NCI-H2227 (cell line): Measurements from ENCODE around the gene LRRC71.

Experiments used
- DNase-seq: peaks from one replicate; lab custom pipeline; 2025; ENCODE audit not compliant: unreplicated experiment; lab: John Stamatoyannopoulos, UW

The LRRC71 gene

DNA sequence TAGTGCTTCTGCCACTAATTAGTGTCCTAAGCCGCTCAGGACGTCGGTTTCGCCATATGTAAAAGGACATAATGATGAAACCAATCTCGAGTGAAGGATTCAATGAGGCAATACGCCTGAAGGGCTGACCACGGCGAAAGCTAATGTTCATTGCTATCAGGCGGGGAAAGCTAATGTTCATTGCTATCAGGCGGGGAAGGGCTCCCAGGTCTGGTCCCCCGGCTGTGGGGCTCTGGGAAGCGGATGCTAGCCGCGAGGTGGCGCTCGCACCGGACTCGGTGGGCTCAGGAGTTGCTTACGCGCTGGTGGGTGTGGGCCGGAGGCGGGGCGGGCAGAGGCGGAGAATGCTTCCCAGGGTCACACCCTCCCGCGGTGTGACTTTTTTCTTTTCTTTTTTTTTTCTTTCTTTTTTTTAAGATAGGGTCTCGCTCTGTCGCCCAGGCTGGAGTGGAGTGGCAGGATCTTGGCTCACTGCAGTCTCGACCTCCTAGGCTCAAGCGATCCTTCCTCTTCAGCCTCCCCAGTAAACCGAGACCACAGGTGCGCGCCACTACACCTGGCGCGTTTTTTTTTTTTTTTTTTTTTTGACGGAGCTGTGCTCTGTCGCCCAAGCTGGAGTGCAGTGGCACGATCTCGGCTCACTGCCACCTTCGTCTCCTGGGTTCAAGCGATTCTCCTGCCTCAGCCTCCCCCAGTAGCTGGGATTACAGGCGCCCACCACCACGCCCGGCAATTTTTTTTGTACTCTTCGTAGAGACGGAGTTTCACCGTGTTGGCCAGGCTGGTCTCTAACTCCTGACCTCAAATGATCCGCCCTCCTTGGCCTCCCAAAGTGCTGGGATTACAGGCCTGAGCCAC lies 28.0 kb upstream of the LRRC71 start:
- DNase-seq: peak; percentile 94

DNA sequence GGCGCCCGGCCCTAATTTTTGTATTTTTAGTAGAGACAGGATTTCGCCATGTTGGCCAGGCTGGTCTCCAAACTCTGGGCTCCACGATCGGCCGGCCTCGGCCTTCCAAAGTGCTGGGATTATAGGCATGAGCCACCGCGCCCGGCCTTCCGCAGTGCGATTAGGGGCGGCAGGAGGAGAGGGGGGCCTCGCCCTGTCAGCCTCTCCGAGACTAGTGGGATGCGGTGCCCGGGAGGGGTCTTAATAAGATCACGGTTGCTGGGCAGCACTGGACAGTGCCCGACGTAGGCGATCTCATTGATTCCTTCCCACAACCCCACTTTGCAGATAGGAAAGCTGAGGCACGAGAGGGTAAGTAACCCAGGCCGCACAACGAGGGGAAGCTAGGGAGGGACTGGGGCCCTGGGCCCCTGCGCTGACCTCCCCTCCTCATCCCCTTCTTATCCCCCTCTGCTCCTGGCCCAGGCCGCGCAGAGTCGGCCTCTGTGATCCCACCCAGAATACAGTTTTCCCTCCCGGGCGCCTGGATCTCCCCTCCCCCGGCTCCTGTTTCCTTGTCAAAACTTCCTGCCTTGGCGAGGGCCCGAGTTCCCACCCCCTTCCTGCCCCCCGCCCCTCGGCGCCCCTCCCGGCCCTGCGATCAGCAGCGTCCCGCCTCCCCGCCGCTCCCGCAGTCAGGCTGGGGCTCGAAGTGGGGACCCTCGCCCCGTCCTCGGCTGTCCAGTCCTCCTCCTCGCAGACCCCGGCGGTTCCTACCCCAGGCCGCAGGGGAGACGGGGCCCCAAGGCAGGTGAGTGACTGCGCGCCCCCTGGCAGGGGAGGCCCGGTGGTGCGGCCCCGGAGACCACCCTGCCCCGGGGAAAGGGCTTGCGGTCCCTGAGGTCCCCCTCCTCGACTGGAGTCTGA lies 27.1 kb upstream of the LRRC71 start, which contains the start of gene PEAR1:
TSS of gene PEAR1 (plus strand) at position 671 of the 906 bp plus-strand sequence. CDS start 10,209 bp downstream, outside the sequence.
- DNase-seq: no peak

DNA sequence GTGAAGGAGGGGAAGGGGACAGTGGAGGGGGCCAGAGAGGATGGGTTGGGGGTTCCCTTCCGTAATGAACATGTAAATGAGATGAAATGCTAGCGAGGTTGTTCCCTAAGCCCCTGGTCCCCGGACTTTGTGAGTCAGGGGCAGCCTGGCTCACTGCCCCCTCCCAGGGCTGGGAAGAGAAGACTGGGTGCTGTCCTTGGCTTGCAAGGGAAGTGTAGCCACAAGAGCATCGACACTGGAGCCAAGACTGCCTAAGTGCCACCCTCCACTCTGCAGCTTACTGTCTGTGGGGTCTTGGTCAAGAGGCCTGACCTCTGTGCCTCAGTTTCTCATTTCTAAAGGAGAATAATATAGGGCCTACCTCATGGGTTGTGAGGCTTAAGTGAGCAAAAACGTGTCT lies 26.4 kb upstream of the LRRC71 start:
- no peak for DNase-seq

DNA sequence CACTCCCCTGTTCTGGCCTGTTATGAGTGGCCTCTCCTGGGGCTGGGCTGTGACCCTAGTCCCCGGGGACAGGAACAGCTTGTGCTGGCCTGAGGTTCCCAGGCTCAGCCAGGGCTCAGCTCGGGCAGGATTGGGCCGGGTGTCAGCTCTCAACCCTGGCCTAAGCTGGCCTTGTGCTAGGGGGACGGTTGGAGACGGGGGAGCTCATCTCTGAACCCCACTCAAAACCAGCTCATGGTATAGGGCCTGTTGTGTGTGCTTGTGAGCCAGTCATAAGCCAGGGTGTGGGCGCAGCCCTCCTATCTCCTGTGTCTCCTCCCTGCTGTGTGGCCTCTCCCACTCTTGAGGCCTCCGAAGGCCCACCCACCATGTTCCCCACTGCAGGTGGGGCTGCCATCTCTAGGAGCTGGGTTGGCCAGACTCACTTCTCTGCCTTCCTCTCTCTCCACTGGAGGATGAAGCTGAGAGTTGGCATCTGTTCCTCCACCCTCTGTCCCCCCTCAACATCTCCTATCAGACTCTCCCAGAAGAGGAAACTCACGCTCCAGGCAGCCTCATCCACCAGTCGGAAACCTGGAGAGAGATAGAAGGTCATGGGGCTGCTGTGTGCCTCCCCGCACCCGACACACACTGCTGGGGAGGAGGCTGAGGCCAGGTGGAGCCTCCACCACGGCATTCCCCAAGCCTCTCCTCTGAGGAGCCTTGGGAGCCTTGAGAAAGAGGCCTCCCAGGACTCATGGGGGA lies 25.5 kb upstream of the LRRC71 start:
- DNase-seq: no peak

DNA sequence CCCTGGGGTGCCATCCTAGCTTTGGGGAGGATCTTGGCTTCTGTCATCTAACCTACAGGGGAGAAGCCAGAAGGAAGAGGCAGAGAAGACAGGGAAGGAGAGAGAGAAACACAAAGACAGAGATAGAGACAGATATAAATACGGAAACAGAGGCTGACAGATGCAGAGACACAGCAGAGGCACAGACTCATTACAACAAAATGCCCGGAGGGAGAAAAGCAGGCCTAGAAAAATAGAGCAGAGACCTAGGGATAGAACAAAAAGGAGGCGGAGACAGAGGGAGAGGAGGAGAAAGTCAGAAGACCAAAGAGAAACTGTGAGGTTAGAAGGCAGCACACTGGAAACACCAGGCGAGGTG lies 25.0 kb upstream of the LRRC71 start:
- no peak for DNase-seq

DNA sequence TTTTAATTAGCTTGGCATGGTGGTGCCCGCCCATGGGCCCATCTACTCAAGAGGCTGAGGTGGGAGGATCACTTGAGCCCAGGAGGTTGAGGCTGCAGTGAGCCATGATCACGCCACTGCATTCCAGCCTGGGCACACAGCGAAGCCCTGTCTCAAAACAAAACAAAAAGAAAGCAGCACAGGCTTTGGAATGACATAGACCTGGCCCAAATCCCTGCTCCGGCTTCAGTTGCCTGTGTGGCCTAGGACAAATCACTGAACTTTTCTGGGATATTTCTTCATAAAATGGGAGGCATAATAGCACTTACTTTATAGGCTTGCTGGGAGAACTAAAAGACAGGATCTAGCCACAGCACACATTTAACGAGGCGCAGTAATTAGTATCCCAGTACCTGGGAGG lies 24.5 kb upstream of the LRRC71 start:
- no peak for DNase-seq

DNA sequence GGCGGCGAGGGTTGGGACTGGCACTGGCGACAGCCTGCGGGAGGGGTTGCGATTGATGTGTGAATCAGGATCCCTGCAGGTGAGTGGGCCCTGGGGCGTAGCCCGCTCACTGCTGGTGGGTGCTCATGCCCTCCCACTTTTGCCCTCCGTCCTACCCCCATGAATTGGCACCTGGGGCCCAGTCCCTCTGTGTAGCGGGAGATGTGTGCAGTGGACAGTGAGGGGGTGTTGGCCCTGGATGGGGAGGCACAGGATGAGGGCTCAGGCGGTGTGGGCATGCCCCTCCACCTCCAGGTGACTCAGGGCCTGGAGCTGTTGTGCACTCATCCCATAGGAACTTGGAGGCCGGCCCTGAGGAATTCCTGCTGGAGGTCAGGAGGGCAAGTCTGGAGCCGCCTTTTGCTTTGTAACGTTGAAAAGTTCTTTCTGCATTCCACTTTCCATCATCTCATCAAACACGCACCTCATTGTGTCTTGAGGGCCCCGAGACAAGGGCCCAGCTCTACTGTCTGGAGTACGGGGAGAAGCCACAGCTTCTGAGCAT lies 23.9 kb upstream of the LRRC71 start:
- no peak for DNase-seq

DNA sequence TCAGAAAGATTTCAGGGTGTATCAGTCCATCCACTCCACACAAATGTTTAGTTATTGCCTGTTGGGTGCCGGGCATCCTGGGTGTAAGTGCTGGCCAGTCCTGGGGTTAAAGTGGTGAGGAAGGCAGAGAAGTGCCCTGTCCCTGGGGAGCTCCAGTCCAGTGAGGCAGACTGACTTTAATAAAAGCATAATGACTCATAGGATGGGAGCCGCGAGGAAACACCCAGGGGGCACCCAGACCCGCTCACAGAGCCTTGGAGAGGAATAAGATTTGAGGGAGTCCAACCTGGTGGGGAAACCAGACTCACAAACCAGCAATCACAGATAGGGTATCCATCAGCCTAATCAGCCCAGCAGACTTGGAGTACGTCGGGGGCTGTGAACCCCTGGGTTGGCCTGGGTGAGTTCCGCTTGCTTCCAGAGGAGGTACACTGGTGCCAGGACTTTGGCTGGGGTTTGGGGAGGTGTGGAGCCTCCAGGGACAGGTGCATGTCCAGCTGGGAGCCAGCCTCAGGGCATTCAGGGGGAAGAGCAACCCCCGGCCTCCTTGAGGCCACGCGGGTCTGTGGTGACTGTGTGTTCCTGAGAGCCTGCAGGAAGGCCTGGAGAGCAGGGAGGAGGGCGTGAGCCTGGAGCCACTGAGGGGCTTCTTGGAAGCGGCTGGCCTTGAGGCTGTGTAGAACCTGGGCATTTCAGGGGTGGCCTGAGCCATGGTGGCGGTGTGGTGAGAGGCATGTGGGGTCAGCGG lies 23.2 kb upstream of the LRRC71 start:
- DNase-seq: no peak

DNA sequence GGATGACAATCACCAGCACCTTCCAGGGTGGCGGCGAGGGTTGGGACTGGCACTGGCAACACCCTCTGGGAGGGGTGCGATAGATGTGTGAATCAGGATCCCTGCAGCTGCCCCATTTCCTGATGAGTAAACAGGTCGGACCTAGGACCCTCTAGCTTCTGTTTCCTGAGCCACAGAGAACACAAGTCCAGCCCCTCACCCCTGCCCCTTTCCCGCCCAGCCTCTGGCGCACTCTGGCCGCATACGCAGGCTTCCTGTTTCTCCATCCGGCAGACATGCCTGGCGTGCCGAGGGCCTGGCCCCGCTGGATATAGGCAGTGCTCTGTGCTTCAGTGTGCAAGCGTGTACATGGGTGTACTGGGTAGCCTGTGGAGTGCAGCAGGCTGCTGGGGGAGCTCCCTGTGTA lies 22.3 kb upstream of the LRRC71 start:
- no peak for DNase-seq

DNA sequence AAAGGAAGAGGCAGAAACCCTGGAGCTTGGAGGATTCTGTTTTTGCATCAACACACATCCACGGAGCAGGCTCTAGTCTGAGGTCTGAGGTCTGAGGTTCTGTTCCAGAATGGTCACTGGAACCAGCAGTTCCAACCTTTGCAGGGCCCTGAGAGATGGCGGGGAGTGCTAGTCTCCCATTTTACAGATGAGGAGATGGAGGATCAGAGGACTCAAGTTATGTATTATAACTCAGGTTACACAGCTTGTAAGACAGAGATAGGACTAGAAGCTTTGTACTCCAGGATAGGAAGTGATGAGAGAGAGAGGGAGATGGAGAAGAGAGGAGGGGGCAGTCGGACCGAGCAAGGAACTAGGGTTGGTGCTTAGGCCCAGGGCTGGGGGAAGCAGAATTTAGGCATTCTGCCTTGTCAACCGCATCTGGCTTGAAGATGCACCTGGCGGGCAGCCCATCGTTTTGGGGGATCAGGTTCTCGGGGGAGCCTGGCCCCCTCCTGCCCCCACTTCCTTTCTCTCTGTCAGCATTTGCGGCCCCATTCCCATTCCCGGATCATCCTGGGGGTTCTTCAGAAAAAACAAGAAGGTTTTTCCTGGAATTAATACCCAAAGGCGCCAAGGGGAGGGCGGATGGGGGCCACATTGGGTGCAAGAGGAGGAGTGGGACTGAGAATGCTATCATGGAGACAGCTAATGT lies 21.3 kb upstream of the LRRC71 start:
- no peak for DNase-seq

DNA sequence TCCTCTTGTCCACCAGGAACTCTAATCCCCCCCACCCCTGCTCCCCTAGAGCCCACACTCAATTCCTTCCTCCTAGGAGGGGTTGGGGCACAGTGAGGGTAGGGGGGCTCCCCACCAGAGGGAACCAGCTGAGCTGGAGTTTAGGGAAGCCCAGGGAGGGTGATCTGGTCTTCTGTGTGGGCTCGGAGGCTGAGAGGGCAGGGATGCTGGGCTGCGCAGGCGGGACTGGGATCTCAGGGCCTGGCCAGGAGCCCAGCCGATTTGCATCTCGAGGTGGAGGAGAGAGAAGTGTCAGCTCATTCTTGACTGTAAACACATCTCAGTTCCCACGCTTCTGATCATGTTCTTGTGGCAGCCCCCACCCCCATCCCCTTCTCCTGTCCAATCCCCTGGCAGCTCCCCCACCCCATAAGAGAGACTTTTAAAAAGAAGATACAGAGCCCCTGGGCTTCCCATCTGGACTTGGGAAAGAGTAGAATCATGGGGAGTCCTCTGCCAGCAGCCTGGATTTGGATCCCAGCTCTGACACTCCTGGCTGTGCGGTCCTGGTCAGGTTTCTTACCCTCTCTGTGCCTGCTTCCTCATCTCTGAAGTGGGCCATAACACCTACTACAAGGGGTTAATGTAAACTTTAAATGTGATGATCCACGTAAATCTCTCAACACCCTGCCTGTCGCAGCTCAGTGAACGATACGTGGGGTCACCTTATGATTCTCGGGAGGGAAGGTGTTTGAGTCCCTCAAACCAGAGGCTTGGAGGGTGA lies 20.3 kb upstream of the LRRC71 start:
- no peak for DNase-seq

DNA sequence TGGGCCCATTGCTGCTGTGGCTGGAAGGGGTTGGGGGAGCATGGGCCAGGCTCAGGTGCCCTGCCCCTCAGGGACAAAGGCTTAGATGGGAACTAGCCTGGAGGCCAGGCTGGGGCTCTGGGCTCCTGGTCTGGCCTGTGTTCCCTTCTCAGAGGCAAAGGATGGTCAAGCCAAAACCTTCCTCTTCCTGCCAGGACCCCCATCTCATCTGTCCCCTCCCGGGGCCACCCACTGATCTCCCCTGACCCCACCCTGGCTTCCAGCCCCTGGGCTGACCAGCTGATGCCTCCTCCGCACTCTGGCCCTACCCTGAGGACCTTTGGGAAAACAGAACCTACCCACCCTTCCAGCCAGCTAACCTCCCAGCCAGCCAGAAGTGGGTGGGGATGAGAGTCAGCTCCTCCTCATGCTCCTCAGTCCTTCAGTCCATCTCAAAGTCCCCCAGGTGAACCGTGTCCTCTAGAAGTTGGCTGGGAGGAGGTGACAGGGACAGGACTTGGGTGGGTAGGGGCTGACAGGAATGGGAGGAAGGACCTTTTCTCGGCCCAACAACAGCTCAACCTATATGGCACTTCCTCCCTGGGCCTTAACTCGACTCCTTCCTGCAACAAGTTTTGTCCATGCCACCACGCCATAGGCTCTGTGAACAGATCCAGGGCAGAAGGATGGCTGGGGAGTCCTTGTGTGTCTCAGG lies 19.4 kb upstream of the LRRC71 start:
- no peak for DNase-seq

DNA sequence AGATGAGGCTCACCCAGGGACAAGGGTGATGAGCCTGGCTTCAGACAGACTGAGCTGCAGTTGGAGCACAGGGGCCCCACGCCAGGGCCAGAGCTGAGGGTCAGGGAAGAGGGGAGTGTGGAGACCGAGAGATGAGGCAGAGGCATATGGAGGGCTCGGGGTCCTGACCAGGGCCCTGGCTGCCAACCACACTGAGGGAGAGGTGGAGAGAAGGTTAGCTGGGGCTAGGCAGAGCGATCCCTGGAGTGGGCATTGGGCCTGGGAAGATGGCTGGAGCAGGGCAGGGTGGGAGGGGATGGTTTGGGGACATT lies 18.9 kb upstream of the LRRC71 start:
- DNase-seq: no peak

DNA sequence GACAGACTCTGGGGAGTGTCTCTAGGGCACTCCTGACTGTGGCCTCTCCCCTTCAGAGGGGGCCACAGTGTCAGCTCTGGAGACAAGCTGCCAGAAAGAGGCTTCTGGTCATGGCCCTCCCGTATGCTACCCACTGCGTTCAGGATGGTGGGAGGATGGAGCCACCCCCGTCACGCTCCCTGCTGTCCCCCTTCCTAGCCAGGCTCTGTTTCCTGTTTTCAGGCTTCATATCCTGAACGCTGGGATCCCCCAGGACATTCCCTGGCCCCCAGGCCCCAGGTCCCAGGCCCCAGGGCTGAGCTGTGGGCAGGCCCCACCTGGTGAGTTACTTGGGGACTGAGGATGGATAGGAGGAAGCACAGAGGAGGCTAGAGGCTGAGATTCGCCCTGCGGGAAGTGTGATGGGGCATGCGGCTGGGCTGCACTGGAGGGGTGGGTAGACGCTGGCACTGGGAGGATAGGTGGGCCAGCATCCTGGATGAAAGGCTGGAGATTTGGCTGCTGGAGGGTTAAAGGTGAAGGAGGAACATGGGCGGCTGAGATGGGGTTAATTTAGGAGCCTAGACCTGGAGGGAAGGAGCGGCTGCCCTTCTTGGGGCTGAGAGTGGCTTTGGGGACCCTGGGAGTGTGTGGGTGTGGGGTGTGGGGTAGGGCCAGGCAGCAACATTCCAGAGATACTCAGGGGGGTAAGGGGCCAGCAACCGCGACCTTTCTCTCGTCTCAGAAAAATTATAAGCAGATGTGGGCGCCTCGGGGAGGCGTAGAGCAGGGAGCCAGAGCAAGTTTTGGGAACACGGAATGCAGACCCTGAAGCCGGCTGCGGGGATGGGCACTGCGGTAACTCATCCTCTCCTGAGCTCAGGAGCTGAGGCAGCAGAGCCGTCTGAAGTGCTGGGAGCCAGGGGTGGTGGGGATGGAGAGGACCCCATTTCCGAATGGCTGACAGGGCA lies 18.2 kb upstream of the LRRC71 start:
- no peak for DNase-seq

DNA sequence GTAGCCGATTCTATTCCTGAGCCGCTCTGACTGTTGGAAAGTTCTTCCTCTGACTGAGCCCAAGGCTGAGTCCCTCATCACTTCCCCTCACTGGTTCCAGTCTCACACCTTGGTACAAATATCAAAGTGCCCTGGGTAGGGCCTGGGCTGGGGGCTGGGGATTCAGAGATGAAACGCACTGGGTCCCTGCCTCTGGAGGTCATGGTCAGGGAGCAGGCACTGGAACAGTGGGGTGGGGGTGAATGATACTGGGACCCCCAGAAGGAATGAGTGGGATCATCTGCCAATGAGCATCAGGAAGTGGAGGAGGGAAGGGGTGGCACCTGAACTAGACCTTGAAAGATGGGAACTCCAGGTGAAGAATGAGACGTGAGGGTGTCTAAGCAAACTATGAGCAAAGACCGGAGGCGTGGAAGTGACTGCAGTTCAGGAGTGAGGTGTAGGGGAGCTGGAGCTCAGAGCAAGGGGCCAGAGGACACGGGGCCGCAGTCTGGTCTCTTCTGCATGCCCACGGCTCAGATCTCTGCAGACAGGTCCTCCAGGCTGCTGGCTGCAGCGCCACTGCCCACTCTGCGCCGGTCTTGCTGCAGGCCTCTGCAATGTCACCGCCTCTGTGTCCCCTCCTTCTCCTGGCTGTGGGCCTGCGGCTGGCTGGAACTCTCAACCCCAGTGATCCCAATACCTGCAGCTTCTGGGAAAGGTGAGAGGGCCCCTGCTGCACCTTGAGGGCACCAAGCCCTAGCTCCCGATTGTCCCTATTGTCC lies 16.9 kb upstream of the LRRC71 start:
- no peak for DNase-seq

DNA sequence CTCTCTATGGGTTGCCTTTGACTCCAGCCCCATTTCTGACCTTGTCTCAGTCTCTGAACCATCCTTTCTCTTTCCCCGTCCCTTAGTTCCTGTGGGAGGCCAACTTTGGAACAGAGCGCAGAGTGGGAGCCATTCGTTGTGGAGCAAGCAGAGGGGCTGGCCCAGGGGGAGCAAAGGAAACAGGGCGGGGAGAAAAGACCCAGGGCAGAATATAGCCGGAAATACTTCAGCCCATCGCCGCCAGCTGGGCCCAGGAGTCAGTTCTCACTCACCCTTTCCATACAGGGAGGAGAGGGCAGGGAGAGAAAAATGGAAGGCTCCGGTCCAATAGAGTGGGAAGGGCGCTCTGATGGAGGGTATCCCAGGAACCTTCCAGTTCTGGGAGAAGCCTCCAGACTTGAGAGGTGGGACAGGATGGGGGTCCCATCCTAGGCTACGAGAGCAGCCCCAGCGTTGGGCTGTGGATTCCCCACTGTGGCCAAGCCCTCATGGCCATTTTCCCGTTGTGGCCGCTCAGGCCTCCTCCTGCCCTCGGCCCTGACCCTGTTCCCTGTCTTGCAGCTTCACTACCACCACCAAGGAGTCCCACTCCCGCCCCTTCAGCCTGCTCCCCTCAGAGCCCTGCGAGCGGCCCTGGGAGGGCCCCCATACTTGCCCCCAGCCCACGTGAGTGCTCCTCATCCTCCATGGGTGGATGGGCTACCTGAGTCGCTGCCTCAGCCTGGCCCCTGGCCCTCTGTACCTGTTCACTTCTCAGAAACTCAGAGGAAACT lies 16.1 kb upstream of the LRRC71 start:
- no peak for DNase-seq
